Measurements from ENCODE around the gene MYOF.
"Not testable (repeated sequence)": the region's sequence is repeated elsewhere in the genome, so short reads cannot be mapped to it uniquely, and the experiment has no call there.

MYOF gene

GRCh38 chr10:93344691-93345090 is 137.4 kb downstream of the MYOF start:
- no peak for DNase-seq (ENCODE audit: low read depth in 2 of 2)

DNA sequence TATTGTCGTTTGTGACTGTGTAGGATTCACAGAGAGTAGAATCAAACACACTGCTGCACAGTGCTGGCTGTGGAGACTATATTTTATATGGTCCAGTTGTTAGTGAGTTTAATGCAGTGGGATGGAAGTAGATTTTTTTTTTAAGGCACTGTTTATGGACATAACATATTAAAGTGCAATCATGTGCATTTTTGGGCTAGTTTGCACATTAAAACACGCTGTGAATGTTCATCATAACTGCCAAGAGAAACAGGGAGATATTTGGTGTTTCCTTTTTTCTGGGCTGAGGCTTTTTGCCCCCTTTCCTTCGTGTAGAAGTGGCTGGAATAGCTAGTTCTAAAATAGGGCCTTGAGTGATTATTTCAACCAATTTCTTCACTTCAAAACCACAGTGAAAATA is 139.2 kb downstream of the MYOF start:
- DNase-seq (ENCODE audit: low read depth in 2 of 2) = no peak

GRCh38 chr10:93342366-93342765 is 139.8 kb downstream of the MYOF start:
- DNase-seq (ENCODE audit: low read depth in 2 of 2) = no peak

- no peak for DNase-seq (ENCODE audit: low read depth in 2 of 2)
Measured at GRCh38 chr10:93337309-93337721, 144.8 kb downstream of the MYOF start.

GRCh38 chr10:93336678-93337077 is 145.5 kb downstream of the MYOF start:
- DNase-seq (ENCODE audit: low read depth in 2 of 2) = no peak

GRCh38 chr10:93336110-93336509 is 146.0 kb downstream of the MYOF start:
- DNase-seq (ENCODE audit: low read depth in 2 of 2) = no peak

- no peak for DNase-seq (ENCODE audit: low read depth in 2 of 2)
Measured at GRCh38 chr10:93334901-93335327, 147.2 kb downstream of the MYOF start.

DNA sequence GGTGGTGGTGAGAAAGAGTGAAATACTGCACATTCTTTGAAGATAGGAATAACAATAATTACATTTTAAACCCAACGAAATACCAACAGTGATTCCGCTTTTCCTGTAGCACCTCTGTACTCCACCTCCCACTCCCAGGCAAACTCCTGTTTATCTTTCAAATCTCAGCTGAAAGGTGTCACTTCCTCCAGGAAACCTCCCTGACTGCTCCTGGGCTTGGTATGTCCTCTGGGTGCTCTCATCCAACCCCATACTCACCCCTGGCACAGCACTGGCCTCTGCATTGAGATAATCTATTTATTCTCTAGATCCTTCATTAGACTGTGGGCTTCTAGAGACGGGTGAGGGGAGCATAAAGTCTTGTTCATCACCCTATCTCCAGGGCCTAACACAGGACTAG is 148.0 kb downstream of the MYOF start:
- DNase-seq (ENCODE audit: low read depth in 2 of 2) = no peak

DNA sequence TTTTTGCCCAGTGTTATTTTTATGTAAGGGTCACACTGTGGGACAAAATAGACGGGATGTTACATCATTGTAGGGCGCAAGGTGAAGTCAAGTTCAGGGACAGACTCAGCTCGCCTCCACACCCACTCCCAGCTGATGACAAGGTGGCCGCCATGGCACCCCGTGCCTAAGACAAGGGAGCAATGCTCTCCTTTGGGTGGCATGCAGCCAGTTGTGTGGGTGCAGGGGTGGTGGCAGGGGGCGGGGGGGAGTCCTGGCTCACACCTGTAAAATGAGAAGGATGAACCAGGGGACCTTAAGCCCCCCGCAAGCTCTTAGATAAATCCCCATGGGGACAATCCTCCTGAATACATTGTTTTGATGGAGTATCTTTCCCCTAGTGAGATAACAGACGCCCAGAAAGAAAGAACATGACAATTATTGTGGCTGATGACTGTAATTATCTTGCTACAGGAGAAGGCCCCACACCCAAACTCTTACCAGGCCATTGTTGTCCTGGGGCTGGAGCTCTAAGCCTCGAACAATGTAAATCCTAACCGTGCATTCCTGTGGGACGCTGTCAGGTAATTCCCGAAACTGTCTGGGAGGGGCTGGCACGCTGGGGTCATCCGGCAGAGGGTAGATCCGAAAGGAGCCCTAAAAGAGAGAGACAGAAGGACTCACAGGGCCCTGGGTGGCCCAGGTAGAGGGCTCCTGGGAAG is 148.7 kb downstream of the MYOF start:
- no peak for DNase-seq (ENCODE audit: low read depth in 2 of 2)

DNA sequence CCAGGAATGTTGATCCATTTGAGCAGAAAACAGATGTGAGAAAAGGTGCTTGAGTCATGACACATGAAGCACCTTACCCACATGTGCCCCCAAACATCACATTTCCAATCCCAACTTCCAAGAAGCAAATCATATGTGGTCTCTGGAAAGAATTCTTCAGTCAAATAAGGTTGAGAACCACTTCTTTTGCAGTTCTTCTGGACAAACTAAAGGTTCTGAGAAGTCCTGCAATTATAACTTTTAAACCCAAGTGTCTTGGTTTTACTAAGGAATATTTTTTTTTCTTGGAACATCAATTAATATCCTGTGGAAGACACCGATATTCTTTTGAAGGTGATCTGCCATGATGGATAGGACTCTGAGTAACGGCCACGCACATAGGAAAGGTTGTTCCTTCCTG is 151.3 kb downstream of the MYOF start:
- DNase-seq (ENCODE audit: low read depth in 2 of 2) = no peak

- DNase-seq (ENCODE audit: low read depth in 2 of 2) = peak; percentile 58 to 72
Measured at GRCh38 chr10:93319896-93320295, 162.2 kb downstream of the MYOF start.

- DNase-seq (ENCODE audit: low read depth in 2 of 2) = no peak
Measured at GRCh38 chr10:93319096-93319495, 163.0 kb downstream of the MYOF start.

- DNase-seq (ENCODE audit: low read depth in 2 of 2) = no peak
Measured at GRCh38 chr10:93315246-93315645, 166.9 kb downstream of the MYOF start.

- DNase-seq (ENCODE audit: low read depth in 2 of 2) = not testable (repeated sequence)
Measured at GRCh38 chr10:93314656-93315055, 167.5 kb downstream of the MYOF start.

GRCh38 chr10:93313798-93314197 is 168.3 kb downstream of the MYOF start:
- no peak for DNase-seq (ENCODE audit: low read depth in 2 of 2)

DNA sequence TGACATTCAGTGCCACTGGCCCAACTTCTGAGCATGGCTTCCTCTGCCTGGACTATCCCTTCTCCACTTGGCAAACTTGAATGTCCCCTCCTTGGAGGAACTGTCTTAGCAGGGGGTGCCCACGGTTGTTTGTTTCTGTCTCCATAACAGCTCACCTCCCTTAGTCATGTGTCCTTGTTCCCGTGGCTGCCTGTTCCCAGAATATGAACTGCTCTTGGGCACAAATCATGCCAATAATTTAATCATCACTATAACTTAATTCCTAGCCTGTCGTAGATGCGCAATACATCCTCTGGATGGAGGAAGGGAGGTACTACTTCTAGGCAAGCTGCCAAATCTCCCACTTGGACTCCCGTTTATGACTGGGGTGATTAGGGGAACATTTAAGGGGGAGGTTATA is 173.1 kb downstream of the MYOF start:
- DNase-seq (ENCODE audit: low read depth in 2 of 2) = no peak

- DNase-seq (ENCODE audit: low read depth in 2 of 2) = no peak
Measured at GRCh38 chr10:93305122-93305521, 177.0 kb downstream of the MYOF start.

GRCh38 chr10:93300981-93301380 is 181.2 kb downstream of the MYOF start:
- no peak for DNase-seq (ENCODE audit: low read depth in 2 of 2)

GRCh38 chr10:93300288-93300917 is 181.7 kb downstream of the MYOF start:
- no peak for DNase-seq (ENCODE audit: low read depth in 2 of 2)

GRCh38 chr10:93299606-93300287 is 182.4 kb downstream of the MYOF start:
- DNase-seq (ENCODE audit: low read depth in 2 of 2) = peak in 1 of 2 experiments; percentile 49

GRCh38 chr10:93299195-93299594 is 182.9 kb downstream of the MYOF start:
- no peak for DNase-seq (ENCODE audit: low read depth in 2 of 2)

DNA sequence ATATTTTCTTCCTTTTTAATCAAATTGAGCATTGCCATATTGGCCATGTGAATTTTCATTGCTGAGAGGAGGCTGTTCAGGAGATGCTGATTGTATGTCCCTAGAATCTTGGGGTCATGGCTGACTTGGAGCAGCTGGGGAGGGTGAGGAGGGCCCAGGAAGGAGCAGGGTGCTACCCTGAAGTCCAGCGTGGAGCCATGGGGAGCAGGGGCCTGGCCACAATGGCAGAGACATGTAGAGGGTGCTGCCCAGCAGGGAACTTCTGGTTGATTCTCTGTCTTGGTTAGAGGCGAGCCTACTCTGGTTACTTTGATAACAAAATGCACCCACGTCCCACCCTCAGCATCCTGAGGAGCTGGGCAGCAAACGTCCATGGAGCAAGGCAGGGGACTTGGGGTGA is 186.0 kb downstream of the MYOF start:
- DNase-seq (ENCODE audit: low read depth in 2 of 2) = no peak

GRCh38 chr10:93293999-93294398 is 188.1 kb downstream of the MYOF start:
- no peak for DNase-seq (ENCODE audit: low read depth in 2 of 2)
